Right lobe of liver (tissue), 4 donors: ENCODE measurements around the gene PKDREJ.

Experiments used
- CTCF ChIP-seq, 4 donors: fragments of 200-600 bp in 3 of 4; fragments of 450-650 bp in 1 of 4; IDR thresholded peaks; one replicate each; pipeline versions ENCODE4 v1.5.1 to v1.8.0; 2016 to 2022; ENCODE audit warnings: antibody characterized with exemption in 4 of 4, mild to moderate bottlenecking in 2 of 4
- POLR2A ChIP-seq: fragments of 450-650 bp; IDR thresholded peaks from one replicate; pipeline ENCODE4 v1.6.1; 2017; ENCODE audit warnings: antibody characterized with exemption, mild to moderate bottlenecking
- donor health status: DM: no; HTN: no; CAD: no.
- donor health status: DM: no; HTN: no; CAD: no.
- donor health status: DM: no; HTN: yes; CAD: no.

- TF ChIP-seq CTCF (IDR thresholded peaks at IDR 0.05) (no peak), POLR2A (no peak)
These were observed 12.4 kb downstream of the PKDREJ start for GRCh38 chr22:46250783-46251125.
